HG03139 (cell line): Measurements from ENCODE around the gene IL16.
"Not testable (repeated sequence)": the region's sequence is repeated elsewhere in the genome, so short reads cannot be mapped to it uniquely, and the experiment has no call there.

ENCODE experiments used
- ATAC-seq: cut with Tn5 transposase; IDR thresholded peaks from one replicate; pipeline ENCODE4 v1.9.1; 2021; ENCODE audit not compliant: unreplicated experiment

Gene IL16

DNA sequence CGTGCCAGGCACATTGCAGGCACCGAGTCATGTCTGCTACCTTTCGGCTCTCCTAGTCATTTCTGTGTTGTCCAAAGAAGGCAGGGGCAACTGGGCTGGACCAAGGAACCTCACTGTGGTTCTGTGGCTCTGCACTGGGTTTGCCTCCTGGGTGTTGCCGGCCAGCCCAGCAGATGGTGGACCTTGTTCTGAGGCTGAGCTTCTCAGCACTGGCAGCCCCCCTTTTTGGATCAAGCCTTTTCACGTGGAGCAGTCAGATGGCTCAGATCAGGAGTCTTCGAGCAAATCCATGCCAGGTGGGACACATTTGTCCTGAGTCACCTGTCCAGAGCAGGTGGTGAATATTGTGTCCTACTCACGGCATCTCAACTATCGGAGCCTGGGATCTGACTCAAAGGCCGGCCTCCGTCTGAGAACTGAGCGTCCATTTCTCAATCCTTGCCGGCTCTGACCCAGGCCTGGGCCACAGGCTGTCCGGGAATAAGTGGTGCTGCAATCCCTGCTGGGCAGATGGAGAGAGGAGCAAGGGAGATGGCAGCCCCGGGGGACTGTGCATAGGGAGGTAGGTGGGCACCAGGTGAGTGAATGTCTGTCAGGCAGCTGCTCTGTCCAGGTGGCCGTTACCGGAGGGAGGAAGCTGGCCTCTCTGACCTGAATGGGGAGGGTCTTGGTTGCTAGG is at the start of gene IL16:
IL16 (plus strand) TSS at position 304 of the 679 bp plus-strand sequence. CDS start 28,521 bp downstream, outside the sequence.
- no peak for ATAC-seq

DNA sequence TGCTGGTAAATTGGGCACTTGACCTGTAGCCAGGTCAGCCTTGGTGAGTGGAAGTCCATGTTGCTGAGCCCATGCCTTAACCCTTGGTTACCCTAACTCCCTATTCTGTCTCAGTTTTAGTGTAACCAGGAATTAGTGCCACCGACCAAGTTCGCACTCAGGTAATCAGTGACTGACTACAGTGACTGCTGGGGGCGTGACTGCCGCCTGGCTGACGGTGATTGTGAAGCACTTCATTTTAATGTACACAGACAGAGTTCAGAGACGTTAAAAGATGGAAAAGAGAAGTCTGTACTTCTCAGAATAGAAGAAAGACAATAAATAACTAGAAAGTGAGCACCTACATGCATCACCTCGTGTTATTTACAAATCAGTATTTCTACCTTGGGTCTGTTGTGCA is 45.3 kb upstream of the IL16 start:
- ATAC-seq: no peak

DNA sequence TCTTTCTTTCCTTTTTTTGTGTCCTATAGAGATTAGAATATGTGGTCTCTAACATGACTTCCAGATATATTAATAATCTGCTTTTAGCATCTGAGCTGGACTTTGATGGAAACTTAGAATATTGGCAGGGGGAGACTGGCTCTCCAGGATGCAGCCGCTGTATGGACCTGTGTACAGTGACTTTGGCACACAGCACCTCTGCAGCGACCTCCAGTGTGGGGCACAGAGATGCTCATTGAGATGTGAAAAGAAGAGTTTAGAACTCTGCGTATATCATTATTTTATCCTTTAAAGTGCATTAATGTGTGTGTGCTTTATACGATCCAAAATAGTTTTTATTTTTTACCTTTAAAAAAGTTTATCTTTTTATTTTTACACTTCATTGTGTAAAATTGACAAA is 44.3 kb upstream of the IL16 start:
- ATAC-seq: no peak

DNA sequence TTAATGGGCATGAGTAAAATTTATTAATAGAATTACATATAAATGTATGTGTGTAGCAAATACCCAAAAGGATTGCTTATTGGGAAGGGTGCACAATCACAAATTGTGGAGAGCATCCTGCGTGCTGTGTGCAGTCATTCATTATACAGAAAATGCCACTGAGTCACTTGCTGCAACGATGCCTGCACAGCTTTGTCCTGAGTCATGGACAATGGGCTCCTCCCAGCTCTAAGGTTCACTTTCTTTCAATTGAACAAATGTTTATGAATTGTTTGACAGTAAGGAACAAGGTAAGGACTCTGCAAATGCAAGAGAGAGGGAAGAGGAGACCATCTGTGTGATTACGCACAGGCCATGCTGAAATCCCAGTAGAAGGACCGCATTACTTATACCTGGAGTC is 43.9 kb upstream of the IL16 start:
- no peak for ATAC-seq

DNA sequence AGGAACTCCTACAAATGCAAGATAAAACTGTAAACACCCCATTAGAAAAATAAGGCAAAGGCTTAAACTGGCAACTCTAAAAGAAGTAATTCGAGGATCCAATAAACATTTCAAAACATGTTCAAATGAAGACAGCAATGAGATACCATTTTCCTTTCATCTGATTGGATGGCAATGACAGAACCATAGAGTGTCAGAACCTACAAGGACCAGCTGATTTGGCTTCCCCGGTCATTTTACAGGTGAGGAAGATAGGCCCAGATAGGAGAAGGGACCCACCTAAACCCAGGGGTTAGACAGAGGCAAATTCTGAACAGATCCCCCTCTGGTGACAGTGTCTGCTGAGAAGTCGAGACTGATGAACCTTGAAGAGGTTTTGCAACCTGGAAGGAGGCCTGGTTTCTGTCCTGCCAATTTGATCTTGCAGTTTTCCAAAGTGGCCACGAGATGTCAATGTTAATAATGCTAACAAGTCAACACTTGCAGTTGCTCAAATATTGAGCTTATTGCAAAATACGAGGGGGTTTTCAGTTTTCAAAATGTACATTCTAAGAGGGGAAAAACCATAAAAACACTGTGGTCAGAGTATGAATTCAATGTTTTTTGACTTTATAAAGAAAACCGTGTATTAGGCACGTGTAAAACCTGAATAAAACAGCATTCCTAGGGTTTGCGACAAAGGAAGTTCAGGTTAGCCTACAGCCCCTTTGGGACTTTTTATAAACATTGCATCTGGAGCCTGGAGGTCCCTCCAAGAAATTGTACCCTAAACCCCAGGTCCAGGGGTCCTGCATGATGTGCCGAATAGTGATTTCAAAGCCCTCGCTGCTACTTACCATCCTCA is 41.1 kb upstream of the IL16 start:
- no peak for ATAC-seq

DNA sequence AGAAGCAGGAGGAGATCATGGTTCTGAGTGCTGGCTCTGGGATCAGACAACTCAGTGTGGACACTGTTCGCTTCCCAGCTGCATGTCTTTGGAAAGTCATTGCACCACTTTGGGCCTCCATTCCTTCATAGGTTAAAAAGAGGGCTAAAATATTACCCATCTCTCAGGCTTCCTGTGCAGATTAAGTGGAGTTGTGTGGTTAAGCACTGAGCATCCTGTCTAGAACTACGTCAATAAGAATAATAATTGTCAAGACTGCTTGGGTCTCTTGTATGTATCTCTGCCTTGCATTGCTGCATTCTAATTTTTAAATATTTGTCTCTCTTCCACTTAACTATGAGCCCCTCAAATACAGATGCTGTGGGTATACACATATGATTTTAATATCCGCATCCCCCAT is 40.4 kb upstream of the IL16 start:
- ATAC-seq: no peak

DNA sequence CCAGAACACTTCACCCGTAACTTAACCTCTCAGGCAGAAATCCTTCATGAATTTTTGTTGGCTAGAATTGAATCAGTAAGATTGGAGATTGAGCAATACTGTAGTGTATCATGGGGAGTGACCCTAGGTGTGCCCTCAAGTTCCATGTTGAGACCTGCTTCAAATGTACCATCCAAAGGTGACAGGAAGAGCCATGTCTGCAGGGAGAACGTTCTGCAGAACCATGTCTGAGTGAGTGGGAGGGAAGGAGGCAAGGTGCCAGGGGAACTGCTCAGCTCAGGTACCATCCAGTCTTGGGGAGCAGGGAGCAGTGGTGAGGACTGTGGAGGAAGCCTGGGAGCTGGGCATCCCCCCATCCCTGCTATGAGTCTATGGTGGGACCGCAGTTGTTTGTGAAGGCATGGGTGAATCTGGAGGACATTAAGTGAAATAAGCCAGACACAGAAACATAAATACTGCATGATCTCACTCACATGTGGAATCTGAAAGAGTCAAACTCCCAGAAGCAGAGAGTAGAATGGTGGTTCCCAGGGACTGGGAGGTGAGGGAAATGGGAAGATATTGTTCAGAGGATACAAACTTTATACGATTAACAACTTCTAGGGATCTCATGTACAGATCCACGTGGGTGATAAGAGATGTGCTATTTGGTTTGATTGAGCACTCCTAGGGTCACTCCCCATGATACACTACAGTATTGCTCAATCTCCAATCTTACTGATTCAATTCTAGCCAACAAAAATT is 39.3 kb upstream of the IL16 start:
- ATAC-seq: no peak

DNA sequence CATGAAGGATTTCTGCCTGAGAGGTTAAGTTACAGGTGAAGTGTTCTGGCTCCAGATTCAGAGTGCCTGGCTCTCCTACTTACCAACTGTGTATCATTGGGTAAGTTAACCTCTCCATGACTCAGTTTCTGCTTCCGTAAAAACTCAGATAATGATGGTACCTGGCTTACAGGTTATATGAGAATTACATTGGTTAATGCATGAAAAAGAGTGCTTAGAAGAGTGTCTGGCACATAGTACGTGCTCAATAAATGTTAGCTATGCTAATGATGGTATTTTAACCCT is 38.8 kb upstream of the IL16 start:
- no peak for ATAC-seq

DNA sequence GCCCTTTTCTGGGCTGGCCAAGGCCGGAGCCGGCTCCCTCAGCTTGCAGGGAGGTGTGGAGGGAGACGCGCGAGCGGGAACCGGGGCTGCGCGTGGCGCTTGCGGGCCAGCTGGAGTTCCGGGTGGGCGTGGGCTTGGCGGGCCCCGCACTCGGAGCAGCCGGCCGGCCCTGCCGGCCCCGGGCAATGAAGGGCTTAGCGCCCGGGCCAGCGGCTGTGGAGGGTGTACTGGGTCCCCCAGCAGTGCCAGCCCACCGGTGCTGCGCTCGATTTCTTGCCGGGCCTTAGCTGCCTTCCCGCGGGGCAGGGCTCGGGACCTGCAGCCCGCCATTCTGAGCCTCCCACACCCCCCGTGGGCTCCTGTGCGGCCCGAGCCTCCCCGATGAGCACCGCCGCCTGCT is 38.1 kb upstream of the IL16 start:
- not testable (repeated sequence) for ATAC-seq

DNA sequence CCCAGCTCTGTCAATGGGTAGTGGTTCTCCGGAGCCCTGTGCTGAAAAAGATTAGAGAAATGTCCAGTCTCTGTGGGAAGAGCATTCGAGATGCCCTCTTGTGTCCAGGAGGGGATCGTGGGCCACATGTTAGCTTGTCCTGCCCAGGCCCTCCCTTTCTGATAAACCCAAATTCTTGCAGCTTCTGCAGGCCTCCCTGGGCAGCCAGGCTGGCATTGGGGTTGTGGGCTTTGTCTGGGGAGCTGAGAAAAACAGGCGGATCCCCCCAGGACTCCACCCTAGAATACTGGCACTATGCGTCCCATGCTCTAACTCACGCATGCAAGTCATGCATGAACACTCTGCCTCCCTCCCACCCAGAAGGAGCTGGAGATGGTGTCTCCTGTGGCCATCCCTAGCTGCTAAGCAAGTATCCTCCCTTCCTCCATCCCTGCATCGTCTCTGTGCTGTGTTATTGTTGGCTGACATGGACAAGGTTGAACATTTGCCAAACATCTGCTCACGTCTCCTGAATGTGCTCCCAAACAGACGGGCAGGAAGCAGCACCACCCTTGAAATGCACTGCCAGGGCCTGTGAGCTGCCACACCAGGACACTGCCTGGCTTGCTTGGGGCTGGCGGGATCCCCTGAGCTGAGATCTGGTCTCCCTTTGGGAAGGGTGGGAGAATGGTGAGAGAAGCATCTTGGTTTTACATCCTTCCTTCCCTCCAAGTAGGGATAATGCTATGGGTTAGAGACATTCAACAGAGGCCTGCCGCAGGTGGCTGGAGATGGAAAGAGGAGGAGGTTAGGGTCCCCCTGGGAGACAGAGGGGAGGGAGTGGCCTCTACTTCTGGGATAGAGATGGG is 36.1 kb upstream of the IL16 start:
- ATAC-seq: no peak

DNA sequence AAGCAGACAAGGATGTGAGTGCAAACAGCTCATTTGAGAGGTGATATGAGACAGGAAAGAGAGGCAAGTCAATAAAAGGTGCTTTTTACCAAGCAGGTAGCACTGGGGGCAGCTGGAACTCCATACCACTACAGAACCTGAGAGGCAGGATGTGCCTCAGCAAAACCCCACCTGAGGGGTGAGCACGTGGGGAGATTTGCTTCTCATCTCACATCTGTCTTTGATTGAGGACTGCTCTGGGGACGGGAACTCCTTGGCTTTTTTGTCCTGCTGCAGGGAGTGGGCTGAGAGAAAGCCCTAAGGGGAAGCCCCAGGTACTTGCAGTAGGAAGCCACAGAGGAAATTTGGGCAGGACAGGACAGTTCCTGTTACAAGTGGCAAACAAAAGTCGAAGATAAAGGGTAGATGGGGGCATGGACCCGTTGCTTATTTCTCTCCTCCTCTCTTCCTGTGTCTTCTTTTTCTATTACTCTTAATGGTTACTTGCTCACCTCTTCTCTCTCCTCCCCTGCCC is 35.5 kb upstream of the IL16 start:
- no peak for ATAC-seq

DNA sequence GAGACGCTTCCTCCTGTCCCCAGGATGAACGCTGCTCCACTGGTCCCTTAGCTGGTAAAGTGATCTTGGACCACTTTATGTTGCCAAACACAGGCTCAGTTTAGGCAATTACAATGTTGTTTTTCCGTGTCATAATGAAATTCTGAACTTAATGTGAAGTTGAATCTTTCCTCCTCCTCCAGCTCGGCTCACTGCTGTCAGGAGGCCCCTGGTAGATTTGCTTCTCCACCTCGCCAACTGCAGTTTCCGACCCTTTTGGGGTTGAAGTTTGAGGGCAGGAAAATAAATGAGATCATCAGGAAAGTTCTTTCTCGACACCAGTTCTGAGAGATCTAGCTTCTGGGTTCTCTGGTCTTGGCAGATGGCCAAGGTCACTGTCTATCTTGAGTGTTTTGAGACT is 34.8 kb upstream of the IL16 start:
- ATAC-seq: no peak

DNA sequence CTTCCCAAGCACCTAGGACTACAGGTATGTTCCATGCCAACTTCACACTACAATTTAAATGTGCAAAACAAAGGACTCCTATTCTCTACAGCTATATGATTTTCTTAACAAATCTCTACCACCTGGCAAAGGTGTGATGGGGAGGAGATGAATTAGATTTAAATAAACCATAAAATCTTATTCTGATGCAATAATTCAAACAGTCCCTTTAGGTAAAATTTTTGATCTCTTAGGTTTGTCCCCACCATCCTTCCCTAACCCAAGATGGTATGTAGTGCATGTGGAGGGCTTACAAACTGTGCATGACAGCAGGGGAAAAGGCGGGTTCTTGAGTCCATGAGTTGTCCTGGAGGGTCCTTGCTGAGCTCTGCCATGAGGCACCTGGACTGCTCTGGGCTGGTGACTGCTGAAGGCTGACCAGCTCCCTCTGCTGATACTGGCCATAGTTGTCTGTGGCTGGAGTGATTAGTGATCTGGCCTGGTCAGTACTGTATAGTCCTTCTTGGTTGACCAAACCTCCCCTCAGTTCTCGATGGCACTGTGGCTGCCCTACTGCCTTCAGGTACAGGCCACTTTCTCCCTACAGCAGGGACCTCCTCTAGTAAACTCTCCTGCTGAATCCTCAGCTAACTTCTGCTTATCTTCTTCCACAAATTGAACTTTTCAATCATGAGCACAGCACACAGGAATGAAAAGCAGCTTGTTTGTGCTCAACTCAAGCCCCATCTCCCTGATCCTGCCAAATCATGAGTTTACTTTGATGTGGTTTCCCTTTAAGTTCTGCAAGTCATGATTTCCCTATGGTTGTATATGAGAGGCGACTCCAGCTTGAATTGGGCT is 32.5 kb upstream of the IL16 start:
- ATAC-seq: no peak

DNA sequence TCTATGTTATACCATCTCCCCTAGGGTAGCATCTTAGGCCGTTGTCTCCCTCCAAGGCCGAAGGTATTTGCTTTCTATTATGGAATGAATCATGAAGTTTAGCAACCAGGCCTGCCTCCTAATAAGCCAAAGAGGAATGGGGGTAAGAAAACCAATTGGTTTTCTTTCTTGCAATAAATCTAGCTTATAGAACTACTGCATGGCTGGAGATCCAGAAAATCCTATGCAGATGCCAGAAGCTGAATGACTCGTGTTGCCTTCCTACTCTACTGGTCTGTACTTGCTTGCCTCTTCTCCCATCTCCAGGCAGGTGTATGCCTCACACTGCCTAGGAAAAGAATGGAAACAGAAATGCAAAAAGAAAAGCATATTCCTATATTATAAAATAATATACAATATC is 31.1 kb upstream of the IL16 start:
- no peak for ATAC-seq

DNA sequence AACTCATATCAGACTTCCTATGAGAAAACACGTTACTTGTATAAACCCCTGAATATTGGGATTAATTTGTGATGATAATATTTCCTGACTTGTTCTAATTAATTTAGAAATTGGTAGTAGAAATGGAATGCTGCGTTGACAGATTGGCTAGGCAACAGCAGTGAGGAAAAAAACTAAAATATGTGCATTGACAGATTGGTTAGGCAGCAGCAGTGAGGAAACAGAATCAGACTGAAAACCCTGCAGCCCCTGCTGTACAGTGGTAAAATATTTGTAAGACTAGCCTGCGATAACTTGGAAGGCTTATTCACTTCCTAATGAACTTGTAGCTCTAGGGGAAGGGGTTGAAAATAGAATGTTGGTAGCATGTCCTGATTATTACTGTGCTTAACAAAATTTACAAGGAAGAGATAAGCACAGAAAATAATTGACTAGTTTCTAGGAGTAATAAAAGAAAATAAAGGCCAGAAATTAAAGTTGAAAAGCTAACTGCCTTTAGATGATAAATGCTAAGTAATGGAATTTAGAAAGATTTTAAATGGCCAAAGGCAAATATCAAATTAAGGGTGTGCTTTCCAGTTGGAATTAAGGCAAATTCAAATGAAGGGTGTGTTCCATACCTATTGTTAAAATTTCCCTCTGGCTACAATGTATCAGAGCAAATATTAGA is 29.9 kb upstream of the IL16 start:
- no peak for ATAC-seq

DNA sequence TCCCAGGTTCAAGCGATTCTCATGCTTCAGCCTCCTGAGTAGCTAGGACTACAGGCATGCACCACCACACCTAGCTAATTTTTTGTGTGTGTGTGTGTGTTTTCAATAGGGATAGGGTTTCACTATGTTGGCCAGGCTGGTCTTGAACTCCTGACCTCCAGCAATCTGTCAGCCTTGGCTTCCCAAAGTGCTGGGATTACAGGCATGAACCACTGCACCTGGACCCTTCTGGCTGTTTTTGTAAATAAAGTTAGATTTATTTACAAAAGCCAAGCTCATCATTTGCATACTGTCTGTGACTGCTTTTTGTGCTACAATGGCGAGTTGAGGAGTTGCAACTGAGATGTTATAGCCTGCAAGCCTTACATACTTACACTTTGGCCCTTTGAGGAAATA is 28.6 kb upstream of the IL16 start:
- no peak for ATAC-seq

DNA sequence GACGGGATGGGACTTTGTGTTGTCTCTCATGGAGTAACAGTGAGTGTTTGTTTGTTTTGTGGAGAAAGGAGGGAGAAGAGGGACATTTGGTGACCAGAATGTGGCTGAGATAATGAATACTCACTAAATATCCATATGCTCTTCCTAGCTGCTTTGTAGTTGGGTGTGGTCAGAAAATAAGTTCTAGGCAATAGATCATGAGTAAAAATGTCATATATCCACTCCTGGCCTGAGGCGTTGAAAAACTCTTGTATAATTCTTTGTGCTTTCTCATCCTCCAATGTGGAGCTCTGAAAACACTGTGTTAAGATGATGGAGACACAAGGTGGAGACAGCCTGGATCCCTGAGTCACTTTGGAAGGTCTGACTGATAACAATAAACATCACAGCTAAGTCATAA is 28.0 kb upstream of the IL16 start:
- no peak for ATAC-seq

DNA sequence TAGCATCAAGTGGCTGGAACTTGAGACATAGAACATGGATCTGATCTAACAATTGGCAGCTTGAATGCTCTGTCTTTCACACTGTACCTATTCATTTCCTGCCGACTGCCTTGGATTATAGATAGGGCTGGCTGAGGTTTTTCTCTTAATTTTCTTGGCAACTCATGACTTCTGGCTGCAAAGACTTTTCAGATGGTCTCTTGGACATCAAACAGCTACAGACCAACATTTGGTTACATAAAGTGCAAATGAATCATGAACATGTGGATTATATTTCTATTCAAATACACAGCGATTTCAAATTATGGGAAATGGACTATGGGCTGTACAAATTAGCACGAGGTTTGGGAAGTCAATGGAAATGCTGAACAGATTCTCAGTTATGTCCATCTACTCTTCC is 26.2 kb upstream of the IL16 start:
- ATAC-seq: no peak

DNA sequence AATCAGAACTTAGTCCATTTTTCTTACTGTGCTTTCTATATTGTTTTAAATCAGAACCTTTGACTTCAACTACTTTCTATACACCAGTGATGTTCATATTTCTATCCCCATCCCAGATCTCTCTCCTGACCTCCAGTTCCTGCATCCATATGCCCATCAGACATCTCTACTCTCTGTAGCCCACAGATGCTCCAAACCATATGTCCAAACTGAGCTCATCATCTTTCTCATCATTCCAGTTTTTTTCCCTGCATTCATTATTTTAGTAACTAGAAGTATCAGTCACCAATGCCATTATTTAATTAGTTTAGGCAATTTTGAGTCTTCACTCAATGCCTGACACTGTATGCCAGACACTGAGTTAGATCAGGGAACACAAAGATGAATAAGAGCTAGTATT is 25.4 kb upstream of the IL16 start:
- ATAC-seq: no peak
